Smooth muscle cell of the brain vasculature (primary cell): ENCODE data around the gene CMIP.

Source experiments
- DNase-seq: peaks from one replicate; pipeline ENCODE4 v3.0.0-alpha.2; 2012; ENCODE audit warnings: low read depth, low spot score

CMIP gene

GRCh38 chr16:81551151-81551808, 106.7 kb downstream of the CMIP start:
- DNase-seq: no peak

GRCh38 chr16:81551821-81552304, 107.3 kb downstream of the CMIP start:
- DNase-seq: no peak

DNA sequence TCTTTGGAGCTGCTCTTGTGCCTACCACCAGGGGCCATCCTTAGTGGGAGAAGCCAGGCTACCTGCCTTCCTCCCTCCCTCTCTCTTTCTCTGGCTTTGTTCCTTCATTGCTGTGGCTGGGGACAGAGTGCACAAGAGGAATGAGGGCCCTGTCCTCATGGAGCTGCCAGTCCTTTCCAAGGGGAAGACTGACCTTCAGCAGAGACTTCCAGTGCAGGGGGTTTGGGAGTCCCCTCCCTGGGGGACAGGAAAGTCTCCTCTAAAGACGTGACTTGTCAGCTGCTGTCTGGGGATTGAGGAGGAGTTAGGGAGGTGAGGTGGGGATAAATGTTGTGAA, 108.1 kb downstream of the CMIP start:
- no peak for DNase-seq

DNA sequence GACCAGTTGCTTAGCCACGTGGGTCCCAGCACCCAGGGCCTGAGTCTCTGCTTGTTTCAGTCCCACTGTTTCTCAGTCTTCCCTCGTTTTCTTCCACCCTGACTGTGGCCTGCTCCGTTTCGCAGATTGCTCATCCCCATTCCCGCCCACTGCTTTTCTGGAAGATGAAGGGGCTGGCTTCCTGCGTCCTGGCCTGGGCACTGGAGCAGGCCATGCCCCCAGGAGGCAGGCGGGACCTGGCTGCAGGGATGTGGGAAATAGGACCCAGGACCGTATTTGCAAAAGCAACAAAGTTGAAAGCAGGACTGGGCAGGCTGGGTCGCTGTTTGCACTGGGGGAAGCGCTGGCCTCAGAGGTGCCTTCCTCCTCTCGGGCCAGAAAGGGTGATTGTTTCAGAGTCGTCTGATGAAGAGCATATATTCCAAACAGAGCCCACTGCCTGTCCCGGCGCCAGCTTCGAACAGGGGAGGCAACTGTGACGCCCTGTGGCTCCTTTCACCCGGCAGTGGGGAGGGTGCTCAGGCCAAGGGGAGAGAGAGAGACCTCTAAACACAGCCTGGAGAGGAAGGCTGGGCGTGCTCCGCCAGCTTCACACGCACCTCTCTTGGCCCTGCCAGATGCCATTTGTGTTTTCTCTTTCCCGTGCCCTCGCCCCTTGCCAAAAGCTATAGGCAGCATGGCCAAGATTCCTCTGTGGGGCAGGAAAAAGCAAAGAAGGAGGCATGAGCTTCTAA, 108.6 kb downstream of the CMIP start:
- DNase-seq: no peak

GRCh38 chr16:81553814-81554675, 109.4 kb downstream of the CMIP start:
- DNase-seq: no peak

DNA sequence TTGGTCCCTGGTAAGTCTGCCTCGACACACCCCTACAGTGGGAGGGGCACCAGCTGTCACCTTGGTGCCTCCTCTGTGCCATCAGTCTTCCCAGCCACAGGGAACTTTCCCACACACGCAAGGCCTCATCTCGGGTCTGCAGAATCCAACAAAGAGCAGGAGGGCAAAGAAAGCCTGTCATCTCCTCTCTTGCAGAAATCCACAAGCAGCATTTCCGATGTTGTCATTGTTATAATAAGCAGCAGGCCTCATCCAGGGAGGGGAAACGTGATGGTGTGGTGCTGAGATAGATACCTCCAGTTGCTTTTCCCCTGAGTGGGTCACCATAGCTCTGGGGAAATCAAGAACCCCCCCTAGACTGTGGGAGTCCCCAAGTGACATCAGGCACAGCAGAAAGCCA, 110.4 kb downstream of the CMIP start:
- no peak for DNase-seq

DNA sequence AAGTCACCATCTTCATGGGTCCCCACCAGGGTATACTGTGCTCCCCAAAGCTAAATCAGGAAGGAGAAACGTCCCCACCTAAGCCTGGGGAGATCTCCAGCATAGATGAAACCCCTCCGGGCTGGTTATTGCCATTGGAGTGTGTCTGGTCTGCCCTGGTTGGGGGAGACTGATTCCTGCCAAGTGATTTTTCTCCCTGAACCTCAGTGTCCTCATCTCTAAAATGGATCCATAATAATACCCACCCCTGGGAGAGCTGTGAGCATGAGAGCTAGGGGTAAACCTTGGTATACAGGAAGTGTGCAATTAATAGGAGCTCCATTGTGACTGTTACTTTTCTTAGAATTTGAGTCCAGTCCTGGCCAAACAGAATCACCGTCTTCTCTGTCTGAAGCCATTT, 111.1 kb downstream of the CMIP start:
- no peak for DNase-seq

- DNase-seq: no peak
Measured at GRCh38 chr16:81556715-81557284, 112.2 kb downstream of the CMIP start.

GRCh38 chr16:81558077-81558443, 113.5 kb downstream of the CMIP start:
- no peak for DNase-seq

DNA sequence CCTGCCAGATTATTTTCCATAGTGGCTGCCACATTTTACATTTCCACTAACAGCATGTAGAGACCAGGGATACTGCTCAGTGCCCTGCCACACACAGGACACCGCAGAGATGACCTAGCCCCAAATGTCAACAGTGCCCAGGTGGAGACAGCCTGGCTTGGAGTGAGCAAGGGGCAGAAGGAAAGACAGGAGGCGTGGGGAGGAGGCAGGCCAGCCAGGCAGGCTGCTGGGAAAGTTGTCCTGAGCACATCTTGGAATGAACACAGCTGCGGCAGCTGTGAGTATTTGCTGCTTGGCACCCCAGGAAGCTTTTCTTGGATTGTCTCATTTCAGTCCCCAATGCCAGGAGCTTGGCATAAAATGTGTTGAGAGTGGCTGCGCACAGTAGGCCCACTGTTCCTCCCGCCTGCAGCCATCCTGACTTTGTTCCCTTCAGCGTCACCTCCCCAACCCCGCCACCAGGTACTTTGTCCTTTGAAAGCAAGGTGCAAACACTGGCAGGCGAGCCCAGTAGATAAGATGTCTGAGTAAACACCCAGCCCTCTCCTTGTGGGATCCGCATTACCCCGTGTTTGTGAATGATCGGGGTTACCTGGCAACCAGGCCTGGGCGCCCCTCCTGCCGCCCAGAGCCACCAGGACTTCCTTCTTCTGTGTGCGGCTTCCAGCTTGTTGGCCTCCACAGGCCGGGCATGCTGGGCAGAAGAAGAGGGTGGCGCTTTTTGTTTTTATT, 114.0 kb downstream of the CMIP start:
- DNase-seq: no peak

DNA sequence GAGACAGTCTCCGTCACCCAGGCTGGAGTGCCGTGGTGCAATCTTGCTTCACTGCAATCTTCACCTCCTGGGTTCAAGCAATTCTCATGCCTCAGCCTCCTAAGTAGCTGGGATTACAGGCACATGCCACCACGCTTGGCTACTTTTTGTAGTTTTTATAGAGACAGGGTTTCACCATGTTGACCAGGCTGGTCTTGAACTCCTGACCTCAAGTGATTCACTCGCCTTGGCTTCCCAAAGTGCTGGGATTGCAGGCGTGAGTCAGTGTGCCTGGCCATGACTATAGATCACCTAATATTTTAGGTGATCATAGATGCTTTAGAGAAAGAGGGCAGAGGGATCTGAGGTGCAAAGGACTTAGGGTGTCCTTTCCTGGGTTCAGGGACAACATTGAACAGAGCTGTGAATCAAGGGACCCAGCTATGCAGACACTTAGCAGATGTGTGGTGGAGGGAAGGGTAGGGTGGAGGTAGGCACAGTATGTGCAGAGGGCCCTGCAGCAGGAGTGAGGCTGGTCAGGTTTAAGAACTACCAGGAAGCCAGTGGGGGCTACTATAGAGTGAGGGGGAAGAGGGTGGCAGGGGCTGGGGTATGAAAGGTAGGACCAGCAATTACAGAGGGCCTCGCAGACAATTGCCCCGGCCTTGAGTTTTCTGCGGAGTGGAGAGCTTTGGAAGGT, 116.5 kb downstream of the CMIP start:
- DNase-seq: no peak

DNA sequence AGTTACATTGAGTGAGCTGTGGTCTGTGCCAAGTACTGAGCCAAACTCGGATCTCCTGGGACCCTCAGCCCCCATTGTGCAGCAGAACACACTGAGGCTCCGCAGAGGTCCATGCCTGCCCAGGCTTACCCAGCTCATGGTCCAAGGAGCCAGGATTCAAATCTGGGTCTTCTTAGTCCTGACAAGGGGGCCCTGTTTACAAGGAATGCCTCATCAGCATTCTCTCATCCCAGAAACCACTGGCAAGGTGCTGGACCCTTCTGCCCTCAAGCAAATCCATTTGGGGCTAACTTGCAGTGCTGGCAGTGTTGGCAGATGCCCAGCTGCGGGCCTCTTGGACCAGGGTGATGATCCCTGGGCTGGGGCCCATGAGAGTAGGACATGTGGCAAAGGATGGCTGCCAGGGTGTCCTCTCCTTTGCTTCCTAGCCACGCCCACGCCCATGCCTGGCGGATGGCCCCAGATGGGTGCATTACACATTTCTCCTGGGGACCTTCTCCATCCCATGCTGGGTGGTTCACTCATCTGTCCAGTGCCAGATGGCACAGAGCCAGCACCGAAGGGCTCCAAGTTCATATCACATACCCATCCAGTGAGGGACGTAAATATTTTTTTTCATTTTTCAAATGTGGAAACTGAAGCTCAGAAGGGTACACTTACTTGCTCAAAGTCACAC, 117.7 kb downstream of the CMIP start:
- no peak for DNase-seq

- no peak for DNase-seq
Measured at GRCh38 chr16:81562926-81563325, 118.3 kb downstream of the CMIP start.

DNA sequence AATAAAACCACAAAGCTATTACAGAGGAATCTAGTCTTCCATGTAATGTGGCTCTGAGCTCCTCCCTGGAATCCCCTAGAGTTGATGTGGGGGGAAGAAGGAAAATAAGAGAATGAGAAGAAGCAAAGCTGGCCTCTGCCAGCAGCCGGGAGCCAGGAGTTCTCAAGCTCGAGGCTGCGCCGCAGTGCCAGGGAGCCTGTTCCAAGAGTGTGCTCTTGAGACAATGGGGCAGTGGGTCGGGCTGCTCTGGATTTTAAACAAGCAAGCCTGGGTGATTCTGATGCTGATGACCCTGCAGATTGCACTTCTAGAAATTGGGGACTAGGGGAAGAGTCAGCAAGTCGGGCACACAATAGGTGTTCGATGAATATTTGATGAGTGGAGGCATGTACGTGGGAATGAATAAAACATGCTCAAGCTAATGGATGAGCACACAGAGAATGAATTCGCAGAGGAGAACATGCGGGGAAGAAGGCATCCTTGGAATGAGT, 119.9 kb downstream of the CMIP start:
- DNase-seq: no peak

GRCh38 chr16:81565321-81566028, 120.9 kb downstream of the CMIP start:
- no peak for DNase-seq

GRCh38 chr16:81566086-81567007, 121.7 kb downstream of the CMIP start:
- no peak for DNase-seq

DNA sequence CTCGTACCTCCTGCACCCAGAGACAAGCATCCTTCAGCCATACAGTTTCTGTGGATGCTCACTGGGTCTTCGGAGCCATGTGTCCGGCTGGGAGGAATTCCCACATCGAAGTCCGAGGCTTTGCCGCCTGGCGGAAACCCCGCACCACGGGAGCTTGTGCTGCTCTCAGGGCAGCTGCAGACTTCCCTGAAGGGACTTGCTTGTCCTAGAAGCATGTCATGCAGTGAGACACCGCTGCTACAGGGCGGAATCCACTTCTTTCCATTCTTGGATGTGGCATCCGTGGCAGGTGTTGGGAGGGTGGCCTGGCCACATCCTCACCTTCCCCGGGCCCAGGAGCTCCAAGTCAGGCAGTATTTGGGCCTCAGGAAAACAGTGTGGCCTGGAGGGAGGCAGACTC, 122.5 kb downstream of the CMIP start:
- no peak for DNase-seq

DNA sequence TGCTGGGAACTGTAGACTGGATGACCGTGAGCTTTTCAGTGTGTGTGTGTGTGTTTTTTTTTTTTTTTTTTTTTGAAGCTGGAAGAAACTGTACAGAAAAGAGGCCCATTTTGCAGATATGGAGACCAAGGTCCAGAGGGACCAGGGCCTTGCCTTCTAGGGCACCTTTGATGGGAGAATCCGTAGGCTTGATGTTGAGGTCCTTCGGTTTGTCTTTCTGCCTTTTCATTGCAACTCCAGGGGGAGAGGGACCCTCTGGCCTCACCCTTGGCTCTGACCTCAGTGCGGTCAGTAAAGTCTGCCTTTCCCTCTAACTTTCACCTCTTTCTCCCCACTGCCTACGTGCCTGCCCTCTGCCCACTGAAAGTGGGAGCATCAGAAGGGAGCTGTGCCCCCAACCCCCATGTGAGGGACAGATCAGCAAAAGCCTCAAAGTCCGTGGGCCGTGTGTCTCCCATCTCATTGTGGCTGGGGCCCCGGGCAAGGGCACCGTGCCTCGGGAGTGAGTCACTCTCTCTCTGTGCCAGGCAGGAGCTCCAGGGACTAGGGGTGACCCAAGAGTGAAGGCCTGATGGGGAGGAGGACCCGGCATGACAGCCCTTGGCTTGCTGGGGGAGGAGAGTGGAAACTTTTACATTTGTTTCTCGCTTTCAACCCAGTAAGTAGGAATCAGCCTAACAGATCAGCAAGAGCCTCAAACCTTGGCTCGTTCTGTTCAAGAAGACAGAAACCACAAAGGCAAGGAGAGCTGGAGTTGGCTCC, 123.6 kb downstream of the CMIP start:
- no peak for DNase-seq
